GM21390 (cell line): ENCODE data around the gene PCDHB2.
"Not testable (repeated sequence)": the region's sequence is repeated elsewhere in the genome, so short reads cannot be mapped to it uniquely, and the experiment has no call there.

ENCODE experiments used
- ATAC-seq: cut with Tn5 transposase; IDR thresholded peaks from one replicate; pipeline ENCODE4 v1.9.1; 2021; ENCODE audit not compliant: unreplicated experiment

Gene PCDHB2

DNA sequence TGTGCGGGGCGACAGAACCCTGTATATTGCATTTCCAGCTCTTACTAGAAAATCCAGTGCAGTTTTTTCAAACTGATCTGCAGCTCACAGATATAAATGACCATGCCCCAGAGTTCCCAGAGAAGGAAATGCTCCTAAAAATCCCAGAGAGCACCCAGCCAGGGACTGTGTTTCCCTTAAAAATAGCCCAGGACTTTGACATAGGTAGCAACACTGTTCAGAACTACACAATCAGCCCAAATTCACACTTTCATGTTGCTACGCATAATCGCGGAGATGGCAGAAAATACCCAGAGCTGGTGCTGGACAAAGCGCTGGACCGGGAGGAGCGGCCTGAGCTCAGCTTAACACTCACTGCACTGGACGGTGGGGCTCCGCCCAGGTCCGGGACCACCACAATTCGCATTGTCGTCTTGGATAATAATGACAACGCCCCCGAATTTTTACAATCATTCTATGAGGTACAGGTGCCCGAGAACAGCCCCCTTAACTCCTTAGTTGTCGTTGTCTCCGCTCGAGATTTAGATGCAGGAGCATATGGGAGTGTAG is 41.4 kb downstream of the PCDHB2 start:
- no peak for ATAC-seq

- ATAC-seq = not testable (repeated sequence)
These were observed 42.9 kb downstream of the PCDHB2 start for GRCh38 chr5:141137346-141137745.
